Measurements from ENCODE around the gene UNC93A.
"Not testable (repeated sequence)": the region's sequence is repeated elsewhere in the genome, so short reads cannot be mapped to it uniquely, and the experiment has no call there.

UNC93A gene

DNA sequence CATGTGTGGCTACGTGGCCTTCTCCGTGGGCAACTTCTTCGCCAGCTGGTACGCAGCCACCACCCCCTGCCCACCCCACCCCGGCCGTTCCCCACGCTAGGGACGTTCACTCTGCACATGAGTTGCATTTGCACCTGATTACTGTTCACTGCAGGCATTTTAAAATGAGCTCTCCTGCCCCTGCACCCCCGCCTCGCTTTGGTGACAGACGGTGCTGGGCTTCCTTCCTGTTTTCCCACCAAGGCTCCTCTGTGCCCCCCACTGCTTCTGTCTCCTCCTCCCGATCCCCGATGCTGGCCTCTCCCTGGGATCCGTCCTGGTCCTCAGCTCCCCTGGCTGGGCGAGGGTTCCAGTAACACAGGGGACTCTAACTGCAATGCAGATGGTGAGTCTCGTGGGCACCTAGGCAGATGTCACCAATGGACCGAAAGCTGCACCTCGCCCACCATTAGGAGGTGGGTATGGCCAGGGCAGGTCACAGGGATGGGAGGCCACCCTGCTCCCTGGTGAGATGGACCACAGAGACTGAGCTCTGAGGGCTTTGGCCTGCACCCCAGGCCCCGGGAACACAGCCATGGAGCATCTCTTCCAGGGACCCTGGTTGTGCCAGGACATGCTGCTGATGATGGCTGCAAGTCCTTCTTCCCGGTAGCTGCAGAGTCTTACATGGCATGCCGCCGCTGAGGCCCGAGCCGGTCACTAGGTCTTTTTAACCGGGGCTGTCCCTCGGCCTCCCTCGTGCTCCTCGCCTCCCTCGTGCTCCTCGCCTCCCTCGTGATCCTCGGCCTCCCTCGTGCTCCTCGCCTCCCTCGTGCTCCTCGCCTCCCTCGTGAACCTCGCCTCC is 3.8 kb downstream of the UNC93A start:
- no peak for ATAC-seq

DNA sequence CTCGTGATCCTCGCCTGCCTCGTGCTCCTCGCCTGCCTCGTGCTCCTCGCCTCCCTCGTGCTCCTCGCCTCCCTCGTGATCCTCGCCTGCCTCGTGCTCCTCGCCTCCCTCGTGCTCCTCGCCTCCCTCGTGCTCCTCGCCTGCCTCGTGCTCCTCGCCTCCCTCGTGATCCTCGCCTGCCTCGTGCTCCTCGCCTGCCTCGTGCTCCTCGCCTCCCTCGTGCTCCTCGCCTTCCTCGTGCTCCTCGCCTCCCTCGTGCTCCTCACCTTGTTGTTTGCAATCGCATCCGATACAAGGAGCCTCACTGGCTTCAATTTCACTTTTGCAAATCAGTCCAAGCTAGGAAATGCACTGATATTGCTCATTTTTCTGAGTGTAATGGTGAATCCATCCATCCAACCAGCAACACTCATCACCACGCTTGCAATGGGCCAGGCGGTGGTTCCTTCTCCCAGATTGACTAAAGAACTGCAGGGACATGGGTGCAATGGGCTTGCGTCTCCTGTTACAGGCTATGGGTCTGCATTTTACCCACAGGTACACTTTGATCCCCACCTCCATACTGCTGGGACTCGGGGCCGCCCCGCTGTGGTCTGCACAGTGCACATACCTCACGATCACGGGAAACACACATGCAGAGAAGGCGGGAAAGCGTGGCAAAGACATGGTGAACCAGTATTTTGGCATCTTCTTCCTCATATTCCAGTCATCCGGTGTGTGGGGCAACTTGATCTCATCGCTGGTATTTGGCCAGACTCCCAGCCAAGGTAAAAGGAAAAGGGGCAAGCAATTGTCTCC is 4.6 kb downstream of the UNC93A start:
- ATAC-seq: no peak

DNA sequence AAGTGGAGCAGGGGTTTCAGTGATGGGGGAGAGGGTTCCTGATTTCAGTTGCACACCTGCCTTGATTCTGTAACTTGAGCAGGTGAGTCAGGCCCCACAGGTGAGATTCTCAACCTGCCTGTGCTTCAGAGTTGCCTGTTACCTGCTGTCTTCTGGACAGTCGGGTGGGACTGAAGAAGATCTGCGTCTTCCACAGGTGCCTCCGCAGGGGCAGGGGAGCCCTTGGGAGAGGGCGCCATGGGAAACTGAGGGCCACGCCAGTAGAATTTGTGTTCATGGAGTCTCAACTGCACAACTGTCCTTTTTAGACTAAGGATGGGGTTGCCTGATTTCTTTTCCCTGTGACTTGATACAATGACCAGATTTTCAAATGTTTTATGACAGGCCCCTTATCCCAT is 5.2 kb downstream of the UNC93A start:
- ATAC-seq: no peak

DNA sequence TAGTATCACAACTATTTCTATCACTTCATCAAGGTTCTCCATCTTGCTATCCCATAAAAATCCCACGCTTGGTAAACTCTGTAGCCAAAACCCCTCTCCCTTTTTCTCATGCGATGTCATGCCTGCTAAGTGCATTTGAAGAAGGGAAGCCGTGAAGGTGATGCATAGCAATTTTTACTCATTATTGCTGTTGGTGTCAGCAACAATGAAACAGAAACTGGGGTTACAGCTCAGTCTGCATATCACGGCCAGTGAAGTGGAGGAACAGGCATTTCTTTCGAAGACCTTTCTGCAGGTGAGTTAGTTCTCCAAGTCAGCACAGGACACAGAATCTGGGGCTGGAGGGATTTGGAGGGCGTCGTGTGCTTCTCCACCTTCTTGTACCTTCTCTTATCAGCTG is 5.8 kb downstream of the UNC93A start:
- ATAC-seq: no peak

DNA sequence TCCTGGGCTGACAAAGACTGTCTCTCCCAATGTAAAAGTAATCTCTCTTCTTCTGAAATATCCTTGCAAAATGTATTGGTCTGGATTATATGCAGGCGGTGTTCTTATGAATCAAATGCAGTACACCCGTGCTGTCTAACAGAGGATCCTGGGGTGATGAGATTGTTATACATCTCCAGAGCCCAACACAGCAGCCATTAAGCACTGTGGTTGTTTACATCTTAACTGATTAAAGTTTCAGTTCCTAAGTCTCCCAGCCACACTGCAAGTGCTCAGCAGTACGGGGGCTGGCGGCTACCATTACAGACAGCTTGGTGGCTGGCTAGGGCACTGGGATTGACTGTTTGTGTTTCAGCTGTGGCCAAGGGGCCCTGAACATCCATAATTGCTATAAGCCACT is 7.0 kb downstream of the UNC93A start:
- ATAC-seq: no peak

DNA sequence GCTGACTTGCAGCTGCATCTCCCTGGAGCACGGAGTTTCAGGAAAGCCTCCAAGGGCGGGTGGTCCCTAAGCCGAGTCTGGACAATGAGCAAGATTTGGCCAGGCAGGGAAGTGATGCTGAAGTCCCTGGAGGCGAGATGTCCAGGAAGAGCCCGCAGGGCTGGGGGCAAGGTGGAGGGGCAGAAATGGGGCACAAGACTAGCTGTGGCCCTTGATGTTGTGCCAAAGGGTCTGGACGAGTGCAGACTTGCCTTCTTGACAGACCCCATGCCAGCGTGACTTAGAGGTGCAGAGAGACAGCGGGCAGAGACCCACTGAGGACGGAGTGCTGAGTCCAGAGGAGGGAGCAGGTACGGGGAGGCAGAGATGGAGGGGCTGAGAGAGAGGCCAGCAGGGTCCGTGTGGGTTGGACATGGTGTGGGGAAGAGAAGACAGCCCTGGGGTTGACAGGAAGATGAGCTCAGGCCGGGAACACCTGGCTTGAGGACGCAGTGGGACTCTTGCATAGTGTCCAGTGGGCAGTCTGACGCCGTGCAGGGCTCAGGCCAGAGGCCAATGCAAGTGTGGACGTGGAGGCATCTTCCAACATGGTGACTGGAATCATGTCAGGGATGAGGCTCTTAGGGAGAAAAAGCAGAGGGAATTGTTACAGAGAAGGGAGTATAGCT is 8.7 kb downstream of the UNC93A start:
- ATAC-seq: no peak

DNA sequence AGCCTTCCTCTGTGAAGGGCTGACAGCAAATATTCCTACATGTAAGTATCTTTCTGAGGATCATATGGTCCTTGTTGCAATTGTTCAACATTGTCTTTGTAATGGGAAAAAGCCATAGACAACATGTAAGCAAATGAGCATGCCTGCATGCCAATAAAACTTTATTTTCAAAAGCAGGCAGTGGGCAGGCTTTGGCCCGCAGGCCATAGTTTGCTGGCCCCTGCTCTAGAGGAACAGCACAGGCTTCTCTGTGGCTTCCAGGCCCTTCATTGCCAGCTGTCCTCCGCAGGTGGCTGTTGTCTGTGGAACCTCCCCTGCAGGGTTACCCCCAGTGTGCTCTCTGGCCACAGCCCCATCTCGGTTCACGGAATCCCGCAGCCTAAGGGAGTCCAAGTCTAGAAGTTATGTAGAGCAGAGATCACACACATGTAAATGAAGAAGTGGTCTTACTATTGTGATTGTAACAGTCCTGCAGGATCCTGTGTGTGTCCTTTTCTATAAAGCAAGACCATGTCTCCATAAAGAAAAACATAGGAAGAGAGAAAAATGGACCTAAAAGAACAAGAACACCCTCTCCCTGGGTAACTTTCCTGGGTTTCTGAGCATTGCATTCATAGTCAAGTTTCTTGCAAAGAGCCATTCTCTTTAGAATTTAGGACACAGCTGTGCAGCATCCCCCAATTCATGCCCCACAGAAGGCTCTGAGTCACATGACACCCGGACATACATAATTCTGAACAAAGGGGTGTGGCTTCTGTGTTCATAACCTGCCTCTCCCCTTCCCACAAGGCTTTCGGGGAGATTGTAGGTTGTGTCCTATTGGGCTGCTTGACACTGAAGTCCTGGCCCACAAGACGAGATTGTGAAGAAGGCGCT is 10.0 kb downstream of the UNC93A start:
- no peak for ATAC-seq

DNA sequence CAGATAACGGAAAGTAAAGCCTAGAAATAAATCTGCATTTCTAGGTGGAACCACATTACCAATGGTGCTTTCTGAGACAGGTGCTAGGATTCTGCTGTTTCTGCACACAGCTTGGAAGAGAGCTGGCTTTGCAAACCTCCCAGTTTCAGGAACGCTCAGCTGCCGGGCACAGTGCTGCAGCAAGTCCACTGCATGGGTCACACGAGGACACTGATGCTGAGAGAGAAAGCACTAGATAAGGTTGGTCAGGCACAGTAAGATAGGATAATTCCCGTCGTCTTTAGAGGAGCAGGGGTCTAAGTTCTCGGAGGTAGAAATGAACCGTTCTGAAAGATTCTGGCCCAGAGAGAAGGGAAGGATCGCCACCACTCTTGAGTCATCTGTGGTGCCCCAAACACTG is 11.0 kb downstream of the UNC93A start:
- ATAC-seq: no peak

DNA sequence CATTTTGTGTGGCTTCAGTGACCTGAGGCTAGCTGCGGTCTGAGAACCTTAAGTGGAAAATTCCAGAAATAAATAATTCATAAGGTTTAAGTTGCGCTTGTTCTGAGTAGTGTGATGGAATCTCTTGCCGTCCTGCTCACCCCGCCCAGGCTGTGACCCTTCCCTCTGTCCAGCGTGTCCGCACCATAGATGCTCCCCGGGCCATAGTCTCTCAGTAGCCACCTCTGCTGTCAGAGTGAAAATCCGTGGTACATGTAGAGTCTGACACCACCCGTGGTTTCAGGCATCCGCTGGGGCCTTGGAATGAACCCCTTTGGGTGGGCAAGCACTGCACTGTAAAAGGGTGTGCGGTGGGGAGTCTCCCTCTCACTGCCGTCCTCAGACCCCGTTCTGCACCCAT is 11.7 kb downstream of the UNC93A start:
- no peak for ATAC-seq

DNA sequence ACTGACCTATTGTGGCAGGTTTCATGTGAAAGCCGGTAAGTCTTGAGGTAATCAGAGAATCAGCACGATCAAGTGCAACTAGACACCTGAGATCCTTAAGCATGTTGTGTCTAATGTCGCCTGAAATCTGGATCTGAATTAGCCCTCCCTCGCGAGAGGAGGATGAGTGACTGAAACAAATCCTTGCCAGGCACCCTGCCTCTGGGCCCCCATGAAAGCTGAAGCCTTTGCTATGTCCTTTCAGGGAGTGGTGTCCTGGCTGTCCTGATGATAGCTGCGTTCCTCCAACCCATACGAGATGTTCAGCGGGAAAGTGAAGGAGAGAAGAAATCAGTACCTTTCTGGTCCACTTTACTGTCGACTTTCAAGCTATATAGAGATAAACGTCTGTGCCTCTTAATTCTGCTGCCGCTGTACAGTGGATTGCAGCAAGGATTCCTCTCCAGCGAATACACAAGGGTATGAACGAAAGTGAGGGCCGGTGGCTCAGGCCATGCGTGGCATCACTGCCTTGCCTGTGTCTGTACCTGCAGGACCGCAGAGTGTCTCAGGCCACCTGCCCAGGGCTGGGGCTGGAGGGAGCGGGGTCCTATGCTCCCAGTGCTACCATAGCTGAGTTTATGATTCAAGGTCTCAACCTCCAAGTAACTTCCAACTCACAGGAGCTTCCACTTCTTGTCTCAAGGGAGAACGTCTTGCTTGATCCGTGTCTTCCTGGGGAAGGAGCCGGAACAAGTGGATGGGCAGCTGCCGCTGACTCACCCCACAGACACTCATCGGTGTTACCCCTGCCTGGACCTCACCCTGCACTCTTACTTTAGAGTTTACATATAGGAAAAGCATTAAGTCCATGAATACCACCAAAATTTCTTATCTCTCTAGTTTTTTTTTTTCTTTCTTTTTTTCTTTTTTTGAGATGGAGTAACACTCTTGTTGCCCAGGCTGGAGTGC is 12.8 kb downstream of the UNC93A start:
- ATAC-seq: no peak

DNA sequence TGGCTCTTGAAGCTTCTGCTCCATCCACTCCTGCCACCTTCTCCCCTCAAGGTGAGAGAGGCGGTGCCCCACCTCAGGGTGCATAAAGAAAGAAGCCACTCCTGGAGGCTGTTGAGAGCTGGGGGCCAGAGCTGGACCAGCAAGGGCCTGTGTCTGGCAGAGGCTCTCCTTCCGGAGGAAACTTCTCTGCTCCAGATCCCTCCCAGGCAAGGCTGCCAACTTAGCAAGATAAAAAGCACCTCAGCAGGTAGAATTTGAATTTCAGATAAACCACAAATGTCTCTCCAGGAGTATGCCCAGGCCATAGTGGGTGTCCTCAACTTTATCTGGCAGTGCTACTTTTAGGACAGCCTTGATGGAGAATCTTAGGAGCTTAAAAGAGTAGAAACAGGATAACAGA is 13.8 kb downstream of the UNC93A start:
- no peak for ATAC-seq

DNA sequence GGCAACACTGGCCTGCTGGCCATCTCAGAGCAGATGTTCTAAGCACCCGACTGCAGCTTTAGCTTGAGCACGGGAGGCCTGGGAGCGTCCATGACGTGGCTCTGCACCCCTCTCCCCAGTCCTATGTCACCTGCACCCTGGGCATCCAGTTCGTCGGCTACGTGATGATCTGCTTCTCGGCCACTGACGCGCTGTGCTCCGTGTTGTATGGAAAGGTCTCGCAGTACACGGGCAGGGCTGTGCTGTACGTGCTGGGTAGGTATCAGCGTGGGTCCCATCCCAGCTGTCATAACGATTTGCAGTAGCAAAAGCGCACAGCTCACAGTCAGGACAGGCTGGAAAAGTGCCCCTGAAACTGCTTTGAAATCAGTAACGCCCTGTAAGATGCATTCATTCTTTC is 14.7 kb downstream of the UNC93A start:
- ATAC-seq: no peak

DNA sequence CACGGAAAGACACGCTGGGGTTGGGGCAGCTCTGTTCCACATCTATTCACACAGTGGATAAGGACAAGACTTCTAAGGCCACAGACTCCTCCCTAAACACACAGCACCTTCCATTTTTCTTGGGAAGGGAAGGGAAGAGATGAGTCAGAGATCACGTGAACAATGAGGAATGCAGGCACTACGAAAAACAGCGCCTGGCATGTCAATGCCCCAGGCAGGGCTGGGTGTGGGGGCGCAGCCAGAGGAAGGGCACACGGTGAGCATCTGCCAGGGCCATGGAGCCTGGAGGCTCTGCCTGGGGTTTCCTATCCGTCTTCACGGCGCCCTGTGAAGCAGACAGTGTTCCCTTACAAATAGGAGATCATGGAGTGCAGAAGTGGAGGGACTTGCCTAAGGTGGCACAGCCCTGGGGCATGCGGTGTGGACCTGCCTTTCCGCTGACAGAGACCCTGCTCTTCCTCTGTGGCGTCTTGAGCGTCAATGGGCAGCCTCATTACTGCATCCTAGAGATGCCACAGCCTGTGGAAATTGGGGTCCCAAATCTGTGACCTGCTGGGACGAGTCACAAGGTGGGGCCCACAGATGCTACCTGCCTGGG is 15.4 kb downstream of the UNC93A start:
- no peak for ATAC-seq

DNA sequence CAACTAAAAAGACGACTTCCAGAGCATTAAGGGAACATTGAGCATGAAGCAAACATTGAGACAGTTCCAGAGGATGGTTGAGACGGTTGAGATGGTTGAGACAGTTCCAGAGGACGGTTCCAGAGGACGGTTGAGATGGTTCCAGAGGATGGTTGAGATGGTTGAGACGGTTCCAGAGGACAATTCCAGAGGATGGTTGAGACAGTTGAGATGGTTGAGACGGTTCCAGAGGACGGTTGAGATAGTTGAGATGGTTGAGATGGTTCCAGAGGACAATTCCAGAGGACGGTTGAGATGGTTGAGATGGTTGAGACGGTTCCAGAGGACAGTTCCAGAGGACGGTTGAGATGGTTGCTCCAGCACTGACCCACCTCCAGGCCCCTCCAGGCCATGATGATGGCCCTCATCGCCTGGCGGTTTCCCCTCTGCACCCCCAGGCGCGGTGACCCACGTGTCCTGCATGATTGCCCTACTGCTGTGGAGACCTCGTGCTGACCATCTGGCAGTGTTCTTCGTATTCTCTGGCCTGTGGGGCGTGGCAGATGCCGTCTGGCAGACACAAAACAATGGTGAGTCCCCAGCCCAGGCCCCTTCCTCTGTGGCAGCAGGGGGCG is 16.3 kb downstream of the UNC93A start:
- no peak for ATAC-seq

DNA sequence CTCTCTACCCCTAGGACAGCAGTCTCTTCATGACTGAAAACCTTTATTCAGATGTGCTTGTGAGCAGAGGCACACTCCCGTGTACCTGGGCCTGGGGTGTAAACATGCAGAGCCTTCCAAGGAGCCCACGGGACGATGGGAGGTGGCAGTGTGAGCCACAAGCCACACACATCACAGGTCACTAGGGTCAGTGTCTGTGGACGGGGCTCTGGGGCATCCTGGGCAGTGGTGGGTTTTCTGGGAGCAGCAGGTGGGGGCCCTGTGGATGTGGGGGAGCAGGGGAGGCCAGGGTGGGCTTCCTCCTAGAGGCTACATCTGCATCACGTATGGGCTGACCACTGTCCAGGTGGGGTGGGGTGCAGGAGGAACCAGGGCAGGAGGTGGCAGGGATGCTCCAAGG is 17.1 kb downstream of the UNC93A start:
- ATAC-seq: no peak

DNA sequence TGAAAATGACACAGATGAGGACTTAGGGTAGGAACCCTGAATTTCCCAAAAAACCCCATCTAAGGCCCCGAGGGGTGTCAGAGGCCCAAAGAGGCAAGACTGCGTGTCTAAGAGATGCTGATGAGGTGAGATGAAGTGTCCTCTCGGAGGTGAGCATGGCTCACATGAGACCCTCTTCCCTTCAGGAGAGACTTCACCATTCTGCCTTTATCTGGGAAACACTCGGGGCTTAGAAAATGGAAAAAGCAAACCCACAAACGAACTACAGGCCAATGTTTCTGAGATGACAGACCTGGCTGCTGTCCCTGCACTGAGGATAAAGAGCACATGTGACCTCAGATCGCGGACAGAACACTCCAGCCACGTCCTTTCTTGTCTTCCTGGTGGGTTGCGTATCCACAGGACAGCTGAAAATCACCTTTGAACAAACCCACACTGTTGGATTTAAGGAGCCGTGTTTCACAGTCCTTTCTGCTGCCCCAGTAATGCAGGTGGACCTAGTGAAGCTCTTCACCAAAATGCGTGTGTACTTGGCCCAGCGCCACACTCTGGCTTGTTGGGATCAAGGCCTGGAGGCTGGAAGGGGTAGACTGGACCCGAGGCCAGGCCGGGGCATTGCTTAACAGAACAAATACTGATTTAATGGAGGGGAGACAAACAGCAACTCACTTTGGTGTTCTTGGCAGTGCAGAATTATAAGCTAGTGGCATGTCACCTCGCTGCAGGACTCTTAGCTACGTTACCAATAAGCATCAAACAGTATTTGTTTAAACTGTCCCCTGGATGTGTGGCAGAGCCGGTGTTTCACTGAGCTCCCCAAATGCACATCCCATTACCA is 18.5 kb downstream of the UNC93A start:
- ATAC-seq: not testable (repeated sequence)

DNA sequence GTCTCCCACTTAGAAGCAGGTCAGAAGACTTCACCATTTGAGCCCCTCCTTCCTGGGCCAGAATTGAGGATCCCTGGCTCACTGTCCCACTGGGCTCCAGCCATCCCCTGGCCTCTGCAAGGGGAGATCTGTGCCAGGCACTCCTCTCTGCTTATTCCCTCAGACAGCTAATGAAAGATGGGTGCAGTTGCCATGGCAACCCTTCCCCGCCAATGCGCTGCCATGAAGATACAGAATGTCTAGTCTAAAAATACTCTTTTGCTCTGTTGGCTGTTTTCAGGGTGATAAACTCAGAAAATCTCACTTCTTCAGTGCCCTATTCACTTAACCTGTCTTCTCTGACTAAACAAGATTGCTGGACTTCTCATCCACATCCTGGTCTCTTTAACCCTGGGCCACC is 20.2 kb downstream of the UNC93A start:
- no peak for ATAC-seq

DNA sequence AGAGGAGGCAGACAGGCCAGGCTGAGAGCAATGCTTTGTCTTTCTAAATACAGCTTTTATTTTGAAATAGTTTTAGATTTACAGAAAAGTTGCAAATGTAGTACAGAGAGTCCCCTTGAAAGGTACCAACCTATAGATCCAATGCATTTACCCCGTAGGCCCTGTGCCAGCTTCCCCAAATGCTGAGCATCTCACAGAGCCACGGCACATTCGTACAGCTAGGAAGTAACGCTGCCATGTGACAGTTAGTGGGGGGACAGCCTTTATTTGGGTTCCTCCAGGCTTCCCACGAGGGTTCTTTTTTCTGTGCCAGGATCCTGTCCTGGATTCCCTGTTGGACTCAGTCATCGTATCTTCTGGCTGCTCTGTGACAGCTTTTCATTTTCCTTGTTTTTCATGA is 20.6 kb downstream of the UNC93A start:
- not testable (repeated sequence) for ATAC-seq

DNA sequence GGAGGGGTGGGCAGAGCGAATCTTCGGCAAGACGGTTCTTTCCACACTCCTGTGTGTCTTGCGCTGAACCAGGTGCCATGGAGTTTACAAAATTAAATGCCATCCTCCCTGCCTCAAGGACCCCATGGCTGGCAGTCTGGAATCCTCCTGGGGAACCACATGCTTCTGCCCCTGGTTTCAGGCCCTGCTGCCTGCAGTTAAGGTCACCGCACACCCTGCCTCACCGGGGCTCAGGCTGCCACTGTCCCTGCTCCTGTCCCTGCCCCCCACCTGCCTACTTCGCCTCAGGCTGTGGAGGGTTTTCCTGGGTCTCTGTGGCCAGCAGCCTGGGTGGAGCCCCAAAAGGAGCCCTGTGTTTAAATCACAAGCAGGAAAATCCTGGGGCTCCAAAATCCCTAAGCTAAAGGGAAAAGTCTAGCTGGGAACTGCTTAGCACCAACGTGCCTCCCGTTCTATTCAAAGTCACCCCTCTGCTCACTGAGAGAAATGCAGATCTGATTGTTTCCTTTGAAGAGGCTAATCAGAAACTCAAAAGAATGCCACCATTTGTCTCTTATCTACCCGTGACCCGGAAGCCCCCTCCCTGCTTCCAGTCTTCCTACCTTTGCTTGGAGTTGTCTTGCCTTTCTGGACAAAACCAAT is 23.2 kb downstream of the UNC93A start:
- no peak for ATAC-seq
